IPS DF 4.7 (cell line): Measurements from ENCODE around the gene OBSCN.
"Not testable (repeated sequence)": the region's sequence is repeated elsewhere in the genome, so short reads cannot be mapped to it uniquely, and the experiment has no call there.

Experiments used
- DNase-seq: peaks from one replicate; pipeline ENCODE4 v3.0.0-alpha.2; 2013; ENCODE audit warnings: low spot score; ENCODE audit errors: extremely low read depth

Gene OBSCN

GRCh38 chr1:228169345-228169744, 38.5 kb upstream of the OBSCN start:
- DNase-seq: no peak

- DNase-seq: no peak
Measured at GRCh38 chr1:228170666-228171065, 37.2 kb upstream of the OBSCN start.

- no peak for DNase-seq
Measured at GRCh38 chr1:228171221-228171891, 36.5 kb upstream of the OBSCN start.

- no peak for DNase-seq
Measured at GRCh38 chr1:228172591-228173527, 35.0 kb upstream of the OBSCN start.

- DNase-seq: not testable (repeated sequence)
Measured at GRCh38 chr1:228173528-228174481, 34.0 kb upstream of the OBSCN start.

GRCh38 chr1:228174482-228175315, 33.1 kb upstream of the OBSCN start:
- no peak for DNase-seq

- DNase-seq: no peak
Measured at GRCh38 chr1:228175316-228176023, 32.4 kb upstream of the OBSCN start.

GRCh38 chr1:228176024-228176395, 31.8 kb upstream of the OBSCN start:
- DNase-seq: no peak

GRCh38 chr1:228176461-228177182, 31.2 kb upstream of the OBSCN start:
- DNase-seq: no peak

- no peak for DNase-seq
Measured at GRCh38 chr1:228177183-228177475, 30.7 kb upstream of the OBSCN start.

GRCh38 chr1:228177721-228178710, 29.8 kb upstream of the OBSCN start:
- no peak for DNase-seq

- no peak for DNase-seq
Measured at GRCh38 chr1:228178737-228179684, 28.8 kb upstream of the OBSCN start.

GRCh38 chr1:228180271-228180958, 27.4 kb upstream of the OBSCN start:
- DNase-seq: no peak

GRCh38 chr1:228180959-228181644, 26.7 kb upstream of the OBSCN start:
- DNase-seq: no peak

- no peak for DNase-seq
Measured at GRCh38 chr1:228181645-228182034, 26.2 kb upstream of the OBSCN start.
